BJ (cell line): ENCODE measurements around the gene CATSPER4. TPM values are rescaled to one million over a fixed set of nuclear protein-coding genes. Genes with fewer than 3 reads are reported as not detected.

Experiments used
- CTCF ChIA-PET: fragments of 350-600 bp; formaldehyde crosslinking; extraction: SDS; loops from one replicate; lab custom pipeline; 2021; ENCODE audit warnings: antibody characterized with exemption, inconsistent platforms; lab: Yijun Ruan, JAX
- POLR2A ChIA-PET: fragments of 300-600 bp; sonication (Branson Sonifier 250); formaldehyde crosslinking; extraction: SDS; loops from one replicate; lab custom pipeline; 2021; ENCODE audit warnings: antibody characterized with exemption; lab: Charles Lee
- DNase-seq: peaks from one replicate; pipeline ENCODE4 v3.0.0-alpha.2; 2011; ENCODE audit warnings: low read depth
- H3K27me3 ChIP-seq: 2 replicates; pipeline ENCODE4 v1.6.0; 2011; ENCODE audit warnings: low read length; ENCODE audit not compliant: control insufficient read depth, insufficient read depth
- H3K36me3 ChIP-seq: 2 replicates; pipeline ENCODE4 v1.5.1; 2011; ENCODE audit warnings: low read length; ENCODE audit not compliant: control insufficient read depth, insufficient read depth
- H3K4me3 ChIP-seq: 2 replicates; pipeline ENCODE4 v1.5.1; 2011; ENCODE audit warnings: low read depth, mild to moderate bottlenecking, control low read depth, low read length
- polyA plus RNA-seq: library from polyadenylated mRNA; depleted of rRNA; stranded (reverse); fragments of >200 nt; gene quantifications from 2 replicates; pipeline ENCODE4 v1.2.3, GENCODE V29; 2011
- TF ChIP-seq, protein P1 (sequence below): IDR thresholded peaks from 2 replicates; pipeline ENCODE4 v1.5.1; 2011; ENCODE audit warnings: low read depth, mild to moderate bottlenecking, control low read depth, inconsistent platforms, low read length, moderate library complexity; ENCODE audit not compliant: insufficient read depth

The CATSPER4 gene
- polyA plus RNA-seq, 1 experiment: not detected

DNA sequence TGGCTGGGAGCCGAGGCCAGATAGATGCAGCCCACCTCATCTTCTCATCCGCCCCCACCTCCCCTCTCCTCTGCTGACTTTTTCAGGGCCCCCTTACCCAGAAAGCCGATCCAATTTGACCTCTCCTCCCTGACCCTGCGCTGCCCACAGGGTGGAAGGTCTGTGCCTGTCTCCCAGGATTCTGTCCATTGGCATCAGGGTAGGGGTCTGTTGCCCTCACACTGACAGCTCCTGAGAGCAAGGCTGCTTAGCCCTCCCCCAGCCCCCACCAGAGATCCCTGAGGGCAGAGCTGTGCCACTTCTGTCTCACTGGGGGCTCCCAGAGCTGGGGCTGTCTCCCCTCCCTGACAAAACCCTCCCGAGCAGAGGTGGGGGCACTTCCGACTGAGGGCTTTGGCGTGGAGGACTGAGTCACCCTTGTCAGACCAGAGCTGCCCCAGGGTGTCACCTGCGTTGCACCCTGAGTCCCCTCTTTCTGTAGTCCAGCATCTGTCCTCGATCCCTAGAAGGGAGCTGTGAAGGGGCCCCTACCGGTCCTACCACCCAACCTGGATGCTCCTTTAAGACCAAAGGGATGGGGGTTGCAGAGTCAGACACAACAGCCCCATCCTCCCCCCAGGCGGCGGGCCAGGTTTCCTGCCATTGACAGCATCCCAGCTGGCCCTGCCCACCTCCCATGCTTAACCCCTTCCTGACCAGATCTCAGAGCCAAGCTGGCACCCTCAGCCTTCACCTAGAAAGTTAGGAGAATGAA, 33.9 kb upstream of the CATSPER4 start:
- H3K27me3 ChIP-seq: peaks cover 25% of the 10 kb centered on the region
- no peak overlapping the region for H3K4me3 ChIP-seq
- no peak for DNase-seq
- POLR2A ChIA-PET: no interaction called here
- TF ChIP-seq, protein P1, sequence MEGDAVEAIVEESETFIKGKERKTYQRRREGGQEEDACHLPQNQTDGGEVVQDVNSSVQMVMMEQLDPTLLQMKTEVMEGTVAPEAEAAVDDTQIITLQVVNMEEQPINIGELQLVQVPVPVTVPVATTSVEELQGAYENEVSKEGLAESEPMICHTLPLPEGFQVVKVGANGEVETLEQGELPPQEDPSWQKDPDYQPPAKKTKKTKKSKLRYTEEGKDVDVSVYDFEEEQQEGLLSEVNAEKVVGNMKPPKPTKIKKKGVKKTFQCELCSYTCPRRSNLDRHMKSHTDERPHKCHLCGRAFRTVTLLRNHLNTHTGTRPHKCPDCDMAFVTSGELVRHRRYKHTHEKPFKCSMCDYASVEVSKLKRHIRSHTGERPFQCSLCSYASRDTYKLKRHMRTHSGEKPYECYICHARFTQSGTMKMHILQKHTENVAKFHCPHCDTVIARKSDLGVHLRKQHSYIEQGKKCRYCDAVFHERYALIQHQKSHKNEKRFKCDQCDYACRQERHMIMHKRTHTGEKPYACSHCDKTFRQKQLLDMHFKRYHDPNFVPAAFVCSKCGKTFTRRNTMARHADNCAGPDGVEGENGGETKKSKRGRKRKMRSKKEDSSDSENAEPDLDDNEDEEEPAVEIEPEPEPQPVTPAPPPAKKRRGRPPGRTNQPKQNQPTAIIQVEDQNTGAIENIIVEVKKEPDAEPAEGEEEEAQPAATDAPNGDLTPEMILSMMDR: no peak
- H3K36me3 ChIP-seq: no peaks in the 10 kb centered on the region
- CTCF ChIA-PET: interaction anchor here (0.9 to 5.7 kb wide), 10 partner anchors 9 to 261 kb away, joined by 3 to 51 read pairs (median 6); partner anchors contain the start of genes CEP85 and ZNF593

DNA sequence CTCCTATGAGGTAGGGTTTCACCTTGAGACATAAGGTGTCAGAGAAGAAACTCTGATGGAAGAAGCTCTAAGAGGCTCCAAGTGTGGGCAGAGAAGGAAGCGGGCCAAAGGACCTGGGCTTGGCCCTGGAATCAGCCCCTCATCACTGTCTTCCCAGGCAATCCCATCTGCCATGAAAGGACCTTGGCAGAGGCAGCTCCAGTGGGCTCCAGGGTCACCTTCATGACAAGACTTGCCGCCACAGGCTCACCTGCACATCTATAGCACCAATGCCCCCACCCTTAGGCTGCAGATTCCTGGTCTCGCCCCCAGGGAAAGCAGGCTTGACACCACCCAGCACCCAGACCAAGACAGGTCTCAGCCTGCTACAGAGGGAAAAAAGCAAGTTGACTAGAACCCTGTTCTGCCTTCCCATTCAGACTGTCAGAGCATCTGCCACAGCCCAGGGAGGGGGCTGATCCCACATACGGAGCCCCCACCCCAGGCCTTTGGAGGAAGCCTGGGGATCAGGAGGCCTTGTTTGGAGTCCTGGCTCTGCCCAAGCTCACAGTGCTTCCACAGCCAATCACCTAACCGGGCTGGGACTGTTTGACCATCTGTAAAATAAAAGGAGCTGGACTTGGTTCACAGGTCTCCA, 32.0 kb upstream of the CATSPER4 start:
- peaks cover 23% of the 10 kb centered on the region for H3K27me3 ChIP-seq
- no peak for DNase-seq
- CTCF ChIA-PET: interaction anchor here (1.8 to 5.7 kb wide), 2 partner anchors 15 to 163 kb away, joined by 6 to 51 read pairs; no protein-coding TSS in a partner anchor
- POLR2A ChIA-PET: no interaction called here
- H3K4me3 ChIP-seq: no peak overlapping the region
- TF ChIP-seq, protein P1: no peak
- no peaks in the 10 kb centered on the region for H3K36me3 ChIP-seq

DNA sequence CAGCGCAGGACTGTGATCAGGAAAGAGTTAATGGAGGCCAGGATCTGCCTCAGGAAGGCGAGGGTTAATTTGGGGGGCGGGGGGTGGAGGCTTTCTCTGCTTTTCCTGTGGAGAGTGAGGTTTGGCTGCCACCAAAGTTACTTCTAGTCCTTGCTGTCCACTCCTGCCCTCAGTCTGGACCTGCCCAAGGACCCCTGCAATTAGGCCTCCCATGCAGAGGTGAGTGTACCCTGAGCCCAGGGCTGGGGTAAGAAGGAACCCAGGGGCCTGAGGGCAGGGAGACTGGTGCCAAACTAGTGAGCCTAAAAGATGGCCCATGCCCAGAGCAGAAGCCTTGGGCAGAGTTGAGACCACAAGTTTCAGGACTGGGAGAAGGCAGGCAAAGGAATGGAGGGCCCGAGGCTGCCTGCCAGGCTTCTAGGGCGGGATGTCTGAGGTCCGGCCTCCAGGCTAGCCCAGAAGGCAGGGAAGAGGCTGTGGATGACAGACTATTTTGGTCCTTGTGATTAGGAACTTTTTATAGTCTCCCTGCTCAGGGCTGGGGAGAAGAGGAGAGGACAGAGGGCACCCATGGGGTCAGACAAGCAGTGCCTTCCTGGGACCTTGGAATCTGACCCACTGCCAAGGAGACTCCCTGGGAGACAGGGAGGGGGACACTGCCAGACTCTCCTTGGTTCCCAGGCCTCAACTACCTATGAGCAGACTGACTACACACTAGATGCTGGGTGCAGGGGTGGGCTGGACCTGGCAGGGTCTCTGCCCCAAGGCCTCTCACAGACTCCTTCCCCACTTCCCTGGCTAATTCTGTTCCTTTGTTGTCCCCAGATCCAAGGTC, 31.3 kb upstream of the CATSPER4 start, which contains the start of gene FAM110D:
TSS of gene FAM110D (plus strand) at position 172 of the 835 bp plus-strand sequence. CDS start 2,213 bp downstream, outside the sequence.
- no peak for DNase-seq
- ChIA-PET POLR2A (no interaction called here), CTCF (interaction anchor here (1.8 kb wide), 1 partner anchor 14 kb away, joined by 6 read pairs; no protein-coding TSS in a partner anchor)
- peaks cover 19% of the 10 kb centered on the region for H3K27me3 ChIP-seq
- no peak within 1 kb of the TSS for H3K4me3 ChIP-seq
- TF ChIP-seq, protein P1: no peak
- no peaks in the 10 kb centered on the region for H3K36me3 ChIP-seq

DNA sequence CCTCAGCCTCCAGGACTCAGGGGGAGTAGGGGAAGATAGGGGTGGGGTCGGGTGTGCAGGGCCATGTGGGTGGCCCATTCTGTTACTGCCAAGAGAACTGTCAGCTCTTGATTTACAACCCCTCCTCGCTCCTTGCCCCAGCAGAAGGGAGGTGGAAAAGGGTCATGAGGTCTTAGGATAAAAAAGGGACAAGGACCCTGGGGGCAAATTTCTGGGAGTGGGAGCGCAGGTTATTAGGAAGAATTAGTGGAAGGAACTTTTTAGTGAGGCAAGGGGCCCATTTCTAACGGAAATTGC, 30.7 kb upstream of the CATSPER4 start:
- POLR2A ChIA-PET: interaction anchor here (0.6 kb wide), 1 partner anchor 70 kb away, joined by 3 read pairs; no protein-coding TSS in a partner anchor

More for the DNA sequence above, 30.7 kb upstream of the CATSPER4 start:
- CTCF ChIA-PET: interaction anchor here (1.8 kb wide), 1 partner anchor 15 kb away, joined by 6 read pairs; no protein-coding TSS in a partner anchor
- Histone ChIP-seq H3K27me3 (peaks cover 19% of the 10 kb centered on the region), H3K36me3 (no peaks in the 10 kb centered on the region), H3K4me3 (no peak overlapping the region)
- DNase-seq: no peak
- TF ChIP-seq, protein P1: no peak
